ENCODE data around the gene AMPH. TPM values are rescaled to one million over a fixed set of nuclear protein-coding genes. Genes with fewer than 3 reads are reported as not detected.

AMPH gene
- polyA plus RNA-seq, 1 donor (not counting 4 experiments of a cell fraction or from before 2014, with no cell fraction given) = not detected

- Histone ChIP-seq H3K9me3 (ENCODE audit: control insufficient read depth, low read depth, low read length) (no peaks in the 10 kb centered on the region), H3K27ac (ENCODE audit: control insufficient read depth, insufficient read depth, low read length) (no peak overlapping the region), H3K27me3 (ENCODE audit: control insufficient read depth, extremely low read depth, insufficient read depth, low read length) (no peaks in the 10 kb centered on the region), H3K9ac (ENCODE audit: control insufficient read depth, extremely low read depth, insufficient read depth, low read length) (no peak overlapping the region), H3K79me2 (ENCODE audit: control insufficient read depth, insufficient read depth, low read length) (no peaks in the 10 kb centered on the region), H3K9me1 (ENCODE audit: control insufficient read depth, extremely low read depth, insufficient read depth, low read length) (no peaks in the 10 kb centered on the region), H3K4me2 (ENCODE audit: control insufficient read depth, extremely low read depth, insufficient read depth, low read depth, low read length) (no peak overlapping the region), H3K4me3 (ENCODE audit: control insufficient read depth in 2 of 3, extremely low read depth in 1 of 3, insufficient read depth in 2 of 3, low read depth in 1 of 3, low read length in 3 of 3) (no peak overlapping the region), H2AFZ (ENCODE audit: control insufficient read depth, low read length) (no peak overlapping the region), H3K4me1 (ENCODE audit: control insufficient read depth, extremely low read depth, insufficient read depth, low read length) (no peaks in the 10 kb centered on the region), H4K20me1 (ENCODE audit: control insufficient read depth, extremely low read depth, insufficient read depth, low read length) (no peaks in the 10 kb centered on the region), H3K36me3 (ENCODE audit: control insufficient read depth in 2 of 2, extremely low read depth in 1 of 2, insufficient read depth in 2 of 2, low read length in 2 of 2) (no peaks in the 10 kb centered on the region)
- dilution Hi-C loops (cut with MboI; ENCODE audit: extremely low pct_ligation_motif_present, low sequenced_read_pairs) = no loop called here
- FAIRE-seq (no peak), DNase-seq (ENCODE audit: low read depth, low spot score) (no peak)
- no peak for TF ChIP-seq CTCF (optimal IDR thresholded peaks at IDR 0.05 in 1 of 3, IDR thresholded peaks at IDR 0.05 in 1 of 3, conservative IDR thresholded peaks at IDR 0.05 in 1 of 3; ENCODE audit: extremely low read depth in 1 of 3, insufficient read depth in 2 of 3, low read length in 3 of 3)
- no peak for TF ChIP-seq EZH2 (IDR thresholded peaks at IDR 0.05; ENCODE audit: low read length)
Observed at GRCh38 chr7:38465956-38466355, 165.2 kb downstream of the AMPH start.

DNA sequence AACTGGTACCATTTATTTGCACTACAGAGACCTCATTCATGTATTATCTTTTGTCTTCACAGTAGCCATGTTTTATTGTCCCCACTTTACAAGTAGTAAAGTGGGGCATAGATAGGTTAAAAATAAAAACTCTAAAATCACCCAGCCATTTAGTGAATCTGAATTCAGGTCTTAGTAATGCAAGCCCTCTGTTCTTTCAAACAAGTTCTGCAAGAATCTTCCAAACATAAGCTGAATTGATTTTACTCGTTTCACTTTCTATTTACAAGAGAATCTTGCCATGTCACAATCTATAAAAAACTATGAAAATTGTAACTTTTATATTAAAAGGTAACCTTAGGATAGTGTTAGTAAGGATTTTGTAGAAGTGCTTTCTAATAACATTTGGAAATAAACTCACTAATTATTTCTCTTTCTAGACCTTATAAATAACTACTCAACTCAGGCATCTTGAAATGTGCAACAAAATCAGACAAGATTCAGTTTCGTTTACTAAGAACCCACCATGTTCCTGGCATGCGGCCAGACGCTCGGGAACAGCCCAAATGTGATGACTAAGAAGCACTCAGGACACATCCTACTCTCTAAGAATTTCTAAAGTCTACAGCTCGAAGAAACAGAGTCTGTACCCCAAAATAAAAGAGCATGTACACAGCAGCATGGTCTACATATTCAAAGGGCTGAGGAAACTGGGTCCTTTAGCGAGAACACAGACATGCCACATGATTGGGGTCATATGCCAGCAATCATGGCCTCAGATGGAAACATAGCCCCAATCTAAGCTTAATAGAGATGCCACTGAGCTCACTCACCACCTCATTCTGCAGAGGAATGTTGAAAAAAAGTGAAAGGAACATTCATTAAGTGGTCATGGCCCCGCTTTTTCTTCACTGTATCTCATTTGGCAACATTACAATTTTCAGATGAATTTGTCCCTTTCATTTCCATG, 167.6 kb downstream of the AMPH start:
- no peak for TF ChIP-seq CTCF (optimal IDR thresholded peaks at IDR 0.05 in 1 of 3, IDR thresholded peaks at IDR 0.05 in 1 of 3, conservative IDR thresholded peaks at IDR 0.05 in 1 of 3; ENCODE audit: extremely low read depth in 1 of 3, insufficient read depth in 2 of 3, low read length in 3 of 3)
- TF ChIP-seq EZH2 (IDR thresholded peaks at IDR 0.05; ENCODE audit: low read length) = no peak
- Histone ChIP-seq H3K4me1 (ENCODE audit: control insufficient read depth, extremely low read depth, insufficient read depth, low read length) (no peaks in the 10 kb centered on the region), H3K4me3 (ENCODE audit: control insufficient read depth in 2 of 3, extremely low read depth in 1 of 3, insufficient read depth in 2 of 3, low read depth in 1 of 3, low read length in 3 of 3) (no peak overlapping the region), H3K79me2 (ENCODE audit: control insufficient read depth, insufficient read depth, low read length) (no peaks in the 10 kb centered on the region), H3K4me2 (ENCODE audit: control insufficient read depth, extremely low read depth, insufficient read depth, low read depth, low read length) (no peak overlapping the region), H3K9ac (ENCODE audit: control insufficient read depth, extremely low read depth, insufficient read depth, low read length) (no peak overlapping the region), H2AFZ (ENCODE audit: control insufficient read depth, low read length) (no peak overlapping the region), H3K27ac (ENCODE audit: control insufficient read depth, insufficient read depth, low read length) (no peak overlapping the region), H3K9me1 (ENCODE audit: control insufficient read depth, extremely low read depth, insufficient read depth, low read length) (no peaks in the 10 kb centered on the region), H3K9me3 (ENCODE audit: control insufficient read depth, low read depth, low read length) (no peaks in the 10 kb centered on the region), H3K27me3 (ENCODE audit: control insufficient read depth, extremely low read depth, insufficient read depth, low read length) (no peaks in the 10 kb centered on the region), H3K36me3 (ENCODE audit: control insufficient read depth in 2 of 2, extremely low read depth in 1 of 2, insufficient read depth in 2 of 2, low read length in 2 of 2) (no peaks in the 10 kb centered on the region), H4K20me1 (ENCODE audit: control insufficient read depth, extremely low read depth, insufficient read depth, low read length) (no peaks in the 10 kb centered on the region)
- dilution Hi-C loops (cut with MboI; ENCODE audit: extremely low pct_ligation_motif_present, low sequenced_read_pairs) = no loop called here
- FAIRE-seq = no peak
- DNase-seq (ENCODE audit: low read depth, low spot score) = no peak
